Neural progenitor cell (in vitro differentiated cells): Measurements from ENCODE around the gene C20orf204. TPM values are rescaled to one million over a fixed set of nuclear protein-coding genes. Genes with fewer than 3 reads are reported as not detected.
"Not testable (repeated sequence)": the region's sequence is repeated elsewhere in the genome, so short reads cannot be mapped to it uniquely, and the experiment has no call there.

ENCODE experiments used
- DNase-seq: peaks from one replicate; pipeline ENCODE4 v3.0.0-alpha.2; 2016; ENCODE audit warnings: low spot score
- H2AFZ ChIP-seq: fragments of 200-600 bp; sonication (generic); replicated peaks from 2 replicates; pipeline ENCODE4 v1.6.1; 2016; ENCODE audit warnings: antibody characterized with exemption
- H3F3A ChIP-seq: fragments of 200-600 bp; sonication (generic); 2 replicates; pipeline ENCODE4 v1.6.1; 2016; ENCODE audit warnings: antibody characterized with exemption, low read depth
- H3K27ac ChIP-seq: fragments of 200-600 bp; sonication (generic); 2 replicates; pipeline ENCODE4 v1.5.1; 2016; ENCODE audit warnings: mild to moderate bottlenecking
- H3K27me3 ChIP-seq: fragments of 200-600 bp; sonication (generic); 2 replicates; pipeline ENCODE4 v1.6.1; 2016; ENCODE audit warnings: mild to moderate bottlenecking, moderate library complexity
- H3K36me3 ChIP-seq: fragments of 200-600 bp; sonication (generic); 2 replicates; pipeline ENCODE4 v1.5.1; 2016
- H3K4me1 ChIP-seq: fragments of 200-600 bp; sonication (generic); 2 replicates; pipeline ENCODE4 v1.6.1; 2016; ENCODE audit warnings: mixed run types
- H3K4me2 ChIP-seq: fragments of 200-600 bp; sonication (generic); 2 replicates; pipeline ENCODE4 v1.6.1; 2016
- H3K4me3 ChIP-seq: fragments of 200-600 bp; sonication (generic); 2 replicates; pipeline ENCODE4 v1.5.1; 2016
- H3K79me2 ChIP-seq: fragments of 200-600 bp; sonication (generic); 2 replicates; pipeline ENCODE4 v1.6.1; 2016; ENCODE audit warnings: low read depth
- H3K9ac ChIP-seq: fragments of 200-600 bp; sonication (generic); 2 replicates; pipeline ENCODE4 v1.6.1; 2016
- H3K9me3 ChIP-seq: fragments of 200-600 bp; sonication (generic); 2 replicates; pipeline ENCODE4 v1.5.1; 2016; ENCODE audit warnings: low read depth
- H4K20me1 ChIP-seq: fragments of 200-600 bp; sonication (generic); 2 replicates; pipeline ENCODE4 v1.6.1; 2016; ENCODE audit warnings: low read depth
- H3K27ac Mint-ChIP-seq: 3 replicates; pipeline ENCODE4 v1.8.0; 2021; ENCODE audit warnings: mixed read lengths
- H3K27me3 Mint-ChIP-seq: 2 replicates; pipeline ENCODE4 v1.8.0; 2022; ENCODE audit warnings: low read depth, mild to moderate bottlenecking, inconsistent platforms, moderate library complexity, mixed read lengths; ENCODE audit not compliant: insufficient read depth
- H3K36me3 Mint-ChIP-seq: 3 replicates; pipeline ENCODE4 v1.8.0; 2021; ENCODE audit warnings: mixed read lengths
- H3K4me1 Mint-ChIP-seq: 3 replicates; pipeline ENCODE4 v1.8.0; 2021; ENCODE audit warnings: mixed read lengths
- H3K4me3 Mint-ChIP-seq: 3 replicates; pipeline ENCODE4 v1.8.0; 2021; ENCODE audit warnings: mild to moderate bottlenecking, moderate library complexity, mixed read lengths
- H3K9me3 Mint-ChIP-seq: 3 replicates; pipeline ENCODE4 v1.8.0; 2020; ENCODE audit warnings: mixed read lengths
- EZH2 ChIP-seq: fragments of 200-600 bp; sonication (generic); IDR thresholded peaks from 2 replicates; pipeline ENCODE4 v1.6.1; 2017; ENCODE audit warnings: antibody characterized with exemption, mild to moderate bottlenecking, moderate library complexity
- EZH2phosphoT487 ChIP-seq: fragments of 200-600 bp; sonication (generic); IDR thresholded peaks from 2 replicates; pipeline ENCODE4 v1.6.1; 2017; ENCODE audit warnings: antibody characterized with exemption
- total RNA-seq: library from RNA; depleted of rRNA; stranded (reverse); fragments of >200 nt; gene quantifications from 2 replicates; pipeline ENCODE4 v1.2.3, GENCODE V29; 2015; ENCODE audit warnings: low replicate concordance
- TF ChIP-seq, protein P1 (sequence below): fragments of 200-600 bp; sonication (generic); IDR thresholded peaks from 2 replicates; pipeline ENCODE4 v1.5.1; 2017; ENCODE audit warnings: antibody characterized with exemption, mild to moderate bottlenecking

The C20orf204 gene
- total RNA-seq, 1 donor from 2014 or later, result 0.04 TPM

GRCh38 chr20:64011366-64011779 is 24.6 kb upstream of the C20orf204 start:
- Mint-ChIP-seq H3K27me3 (peaks cover 3% of the 10 kb centered on the region), H3K9me3 (peaks cover 10% of the 10 kb centered on the region), H3K4me3 (no peak overlapping the region), H3K27ac (no peak overlapping the region), H3K4me1 (no peaks in the 10 kb centered on the region), H3K36me3 (peaks cover 47% of the 10 kb centered on the region)
- no peaks in the 10 kb centered on the region for H3F3A ChIP-seq
- DNase-seq, result no peak
- no peak overlapping the region for H3K9ac ChIP-seq
- H3K4me1 ChIP-seq, result no peaks in the 10 kb centered on the region
- no peaks in the 10 kb centered on the region for H3K27me3 ChIP-seq
- H3K27ac ChIP-seq, result no peak overlapping the region
- no peaks in the 10 kb centered on the region for H3K79me2 ChIP-seq
- H3K9me3 ChIP-seq, result no peaks in the 10 kb centered on the region
- no peak overlapping the region for H3K4me2 ChIP-seq
- H3K36me3 ChIP-seq, result no peaks in the 10 kb centered on the region
- TF ChIP-seq, protein P1, sequence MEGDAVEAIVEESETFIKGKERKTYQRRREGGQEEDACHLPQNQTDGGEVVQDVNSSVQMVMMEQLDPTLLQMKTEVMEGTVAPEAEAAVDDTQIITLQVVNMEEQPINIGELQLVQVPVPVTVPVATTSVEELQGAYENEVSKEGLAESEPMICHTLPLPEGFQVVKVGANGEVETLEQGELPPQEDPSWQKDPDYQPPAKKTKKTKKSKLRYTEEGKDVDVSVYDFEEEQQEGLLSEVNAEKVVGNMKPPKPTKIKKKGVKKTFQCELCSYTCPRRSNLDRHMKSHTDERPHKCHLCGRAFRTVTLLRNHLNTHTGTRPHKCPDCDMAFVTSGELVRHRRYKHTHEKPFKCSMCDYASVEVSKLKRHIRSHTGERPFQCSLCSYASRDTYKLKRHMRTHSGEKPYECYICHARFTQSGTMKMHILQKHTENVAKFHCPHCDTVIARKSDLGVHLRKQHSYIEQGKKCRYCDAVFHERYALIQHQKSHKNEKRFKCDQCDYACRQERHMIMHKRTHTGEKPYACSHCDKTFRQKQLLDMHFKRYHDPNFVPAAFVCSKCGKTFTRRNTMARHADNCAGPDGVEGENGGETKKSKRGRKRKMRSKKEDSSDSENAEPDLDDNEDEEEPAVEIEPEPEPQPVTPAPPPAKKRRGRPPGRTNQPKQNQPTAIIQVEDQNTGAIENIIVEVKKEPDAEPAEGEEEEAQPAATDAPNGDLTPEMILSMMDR, result no peak
- TF ChIP-seq EZH2, result no peak
- TF ChIP-seq EZH2phosphoT487, result no peak
- no peak overlapping the region for H2AFZ ChIP-seq
- no peak overlapping the region for H3K4me3 ChIP-seq
- H4K20me1 ChIP-seq, result peaks cover 6% of the 10 kb centered on the region

GRCh38 chr20:64012385-64013154 is 23.4 kb upstream of the C20orf204 start:
- H3K4me3 Mint-ChIP-seq, H3K4me3 ChIP-seq, H3K4me2 ChIP-seq, H3K9me3 ChIP-seq, H2AFZ ChIP-seq, H3K27ac Mint-ChIP-seq, H3K36me3 ChIP-seq, H3K4me1 ChIP-seq, H3K27me3 ChIP-seq, H3K79me2 ChIP-seq, H3K9ac ChIP-seq, DNase-seq, H4K20me1 ChIP-seq, H3K27me3 Mint-ChIP-seq, H3K4me1 Mint-ChIP-seq, H3F3A ChIP-seq, H3K27ac ChIP-seq: not testable (repeated sequence)
- H3K9me3 Mint-ChIP-seq, result peaks cover 10% of the 10 kb centered on the region
- H3K36me3 Mint-ChIP-seq, result peaks cover 47% of the 10 kb centered on the region

- Histone ChIP-seq H3K9ac (no peak overlapping the region), H3K9me3 (no peaks in the 10 kb centered on the region), H2AFZ (no peak overlapping the region), H3K4me1 (no peaks in the 10 kb centered on the region), H3K27ac (no peak overlapping the region), H3K4me3 (no peak overlapping the region), H3K36me3 (no peaks in the 10 kb centered on the region), H4K20me1 (no peaks in the 10 kb centered on the region), H3F3A (no peaks in the 10 kb centered on the region), H3K27me3 (no peaks in the 10 kb centered on the region), H3K79me2 (no peaks in the 10 kb centered on the region), H3K4me2 (no peak overlapping the region)
- Mint-ChIP-seq H3K27me3 (no peaks in the 10 kb centered on the region), H3K36me3 (peaks cover 37% of the 10 kb centered on the region), H3K4me1 (no peaks in the 10 kb centered on the region), H3K27ac (no peak overlapping the region), H3K4me3 (no peak overlapping the region), H3K9me3 (no peaks in the 10 kb centered on the region)
- no peak for DNase-seq
- TF ChIP-seq EZH2phosphoT487 (no peak), EZH2 (no peak)
- TF ChIP-seq, protein P1, result no peak
Observed at GRCh38 chr20:64015635-64016034, 20.3 kb upstream of the C20orf204 start.
